ENCODE measurements around the gene GFOD2. TPM values are rescaled to one million over a fixed set of nuclear protein-coding genes. Genes with fewer than 3 reads are reported as not detected.

Gene GFOD2
- total RNA-seq, 1 donor from 2014 or later, result 18.2 TPM

- peak; percentile 83 for ATAC-seq
- Histone ChIP-seq H3K9me3 (no peaks in the 10 kb centered on the region), H3K27me3 (no peaks in the 10 kb centered on the region), H3K4me3 (peak within 1 kb of the TSS; percentile 76), H3K27ac (peak within 1 kb of the TSS; percentile 89), H3K36me3 (peaks cover 4% of the 10 kb centered on the region), H3K4me1 (peaks cover 17% of the 10 kb centered on the region)
- no peak for TF ChIP-seq CTCF (IDR thresholded peaks at IDR 0.05)
- intact Hi-C loops (cut with DNase I), result loop anchor here (10.0 kb wide), 1 partner anchor 102 kb away; the partner anchor contains the start of gene CTCF
- DNase-seq, result peak; percentile 94
These were observed 52.3 kb downstream of the GFOD2 start, which contains the start of the genes C16orf86 and ENKD1 for GRCh38 chr16:67666559-67667452. C16orf86 (plus strand) TSS chr16:67666814; CDS start chr16:67666971, 157 bp downstream. ENKD1 (minus strand) TSS chr16:67666750; CDS start chr16:67666442, 308 bp downstream.

- Histone ChIP-seq H3K36me3 (peaks cover 4% of the 10 kb centered on the region), H3K9me3 (no peaks in the 10 kb centered on the region), H3K4me1 (peaks cover 24% of the 10 kb centered on the region), H3K27me3 (no peaks in the 10 kb centered on the region), H3K27ac (peak overlapping the region; percentile 89), H3K4me3 (peak overlapping the region; percentile 76)
- DNase-seq (peak; percentile 83), ATAC-seq (peak; percentile 10)
- intact Hi-C loops (cut with DNase I), result loop anchor here (10.0 kb wide), 1 partner anchor 101 kb away; the partner anchor contains the start of gene CTCF
- TF ChIP-seq CTCF (IDR thresholded peaks at IDR 0.05), result no peak
These were observed 53.0 kb downstream of the GFOD2 start for GRCh38 chr16:67666032-67666551.

GRCh38 chr16:67665598-67665997, 53.5 kb downstream of the GFOD2 start:
- intact Hi-C loops (cut with DNase I), result loop anchor here (10.0 kb wide), 1 partner anchor 101 kb away; the partner anchor contains the start of gene CTCF
- Histone ChIP-seq H3K9me3 (no peaks in the 10 kb centered on the region), H3K4me3 (peak overlapping the region; percentile 76), H3K36me3 (peaks cover 4% of the 10 kb centered on the region), H3K27me3 (no peaks in the 10 kb centered on the region), H3K27ac (peak overlapping the region; percentile 89), H3K4me1 (peaks cover 26% of the 10 kb centered on the region)
- TF ChIP-seq CTCF (IDR thresholded peaks at IDR 0.05), result no peak
- ATAC-seq (no peak), DNase-seq (no peak)

- Histone ChIP-seq H3K4me3 (no peak overlapping the region), H3K27ac (no peak overlapping the region), H3K36me3 (peaks cover 4% of the 10 kb centered on the region), H3K9me3 (no peaks in the 10 kb centered on the region), H3K27me3 (no peaks in the 10 kb centered on the region), H3K4me1 (peaks cover 26% of the 10 kb centered on the region)
- DNase-seq (no peak), ATAC-seq (no peak)
- TF ChIP-seq CTCF (IDR thresholded peaks at IDR 0.05), result no peak
- intact Hi-C loops (cut with DNase I), result loop anchor here (10.0 kb wide), 1 partner anchor 100 kb away; the partner anchor contains the start of gene CTCF
These were observed 54.2 kb downstream of the GFOD2 start for GRCh38 chr16:67664871-67665270.

GRCh38 chr16:67664258-67664657, 54.9 kb downstream of the GFOD2 start:
- H3K9me3 ChIP-seq, result no peaks in the 10 kb centered on the region
- no peak overlapping the region for H3K4me3 ChIP-seq
- peaks cover 4% of the 10 kb centered on the region for H3K36me3 ChIP-seq
- no peak for TF ChIP-seq CTCF (IDR thresholded peaks at IDR 0.05)
- DNase-seq (no peak), ATAC-seq (no peak)
- peaks cover 26% of the 10 kb centered on the region for H3K4me1 ChIP-seq
- intact Hi-C loops (cut with DNase I), result loop anchor here (10.0 kb wide), 1 partner anchor 99 kb away; the partner anchor contains the start of gene CTCF
- no peaks in the 10 kb centered on the region for H3K27me3 ChIP-seq
- no peak overlapping the region for H3K27ac ChIP-seq
